NCI-H2227 treated with DMSO at 0.1 percent for 48 hours (cell line): ENCODE results near the gene ZNF10.
A peak's percentile ranks its signal among the peaks of the same experiment; 100 is the strongest.

Experiments
- DNase-seq: peaks from one replicate; lab custom pipeline; 2025; lab: John Stamatoyannopoulos, UW

ZNF10 gene

DNA sequence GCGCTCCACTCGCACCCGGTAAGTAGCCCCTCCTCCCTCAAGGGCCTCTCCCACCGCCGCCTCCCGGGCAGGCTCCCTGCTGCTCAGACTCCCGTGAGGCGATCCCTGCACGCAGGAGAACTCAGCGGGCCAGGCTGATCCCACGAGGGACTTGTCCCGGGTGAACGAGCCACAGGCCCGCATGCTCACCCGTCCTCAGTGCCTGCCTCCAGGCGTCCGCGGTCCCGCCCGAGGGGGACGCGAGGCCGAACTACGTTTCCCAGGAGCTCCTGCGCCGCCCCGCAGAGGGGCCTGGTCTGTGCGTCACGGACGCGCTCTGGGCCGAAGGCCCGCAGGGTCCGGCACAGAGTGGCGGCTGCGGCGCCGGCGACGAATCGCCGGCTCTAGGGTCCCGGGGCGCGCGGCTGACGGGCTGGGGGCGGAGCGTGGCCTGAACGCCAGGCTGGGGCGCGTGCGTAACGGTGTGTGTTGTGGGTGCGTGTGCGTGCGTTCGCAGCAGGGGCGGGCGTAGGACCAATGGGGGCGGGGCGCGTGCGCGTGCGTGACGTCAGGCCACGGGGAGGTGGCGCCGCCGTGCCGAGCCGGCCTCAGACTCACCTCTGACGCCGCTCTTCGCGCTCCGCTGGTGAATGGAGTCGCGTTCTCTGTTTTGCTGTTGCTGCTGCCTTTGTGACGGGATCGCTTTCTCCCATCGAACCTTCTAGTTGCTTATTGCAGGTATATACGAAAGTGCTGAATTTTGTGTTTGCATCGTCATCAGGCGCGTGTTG is at the start of gene ZNF10, which contains the start of gene ZNF891:
Gene ZNF10, plus strand, starts transcription at position 590 of the 770 bp plus-strand sequence. CDS start 13,866 bp downstream, outside the sequence.
Gene ZNF891, minus strand, starts transcription at position 237 of the 770 bp plus-strand sequence. CDS start 8,356 bp downstream, outside the sequence.
- DNase-seq = peak; percentile 98

DNA sequence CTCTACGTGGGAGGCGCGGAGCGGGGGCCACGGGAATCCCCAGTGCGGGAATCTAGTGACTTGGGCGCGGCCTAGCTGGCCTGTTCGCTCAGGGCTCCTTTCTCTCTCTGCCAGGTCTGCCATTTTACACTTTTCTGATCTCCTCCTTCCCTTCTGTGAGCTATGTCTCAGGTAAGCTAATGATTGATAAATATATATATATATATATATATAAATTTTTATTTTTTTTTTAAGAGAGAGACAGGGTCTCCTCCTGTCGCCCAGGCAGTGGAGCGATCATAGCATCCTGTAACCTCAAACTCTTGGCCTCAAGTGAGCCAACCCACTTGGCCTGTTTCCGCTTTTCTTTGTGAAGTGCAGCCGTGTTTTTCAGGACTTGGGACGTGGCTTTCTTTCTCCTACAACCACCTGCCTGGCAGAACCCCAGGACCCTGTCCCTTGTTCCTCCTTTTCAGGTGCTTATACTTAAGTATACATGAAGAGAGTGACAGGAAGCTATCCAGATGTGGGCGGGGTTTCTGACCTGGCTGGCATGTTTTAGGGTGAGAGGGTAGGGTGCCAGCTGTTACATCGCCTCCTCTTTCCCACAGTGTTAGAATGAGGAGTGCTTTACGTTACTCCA is 49.2 kb upstream of the ZNF10 start:
- no peak for DNase-seq

- no peak for DNase-seq
These were observed 47.1 kb upstream of the ZNF10 start for GRCh38 chr12:133083345-133083744.

DNA sequence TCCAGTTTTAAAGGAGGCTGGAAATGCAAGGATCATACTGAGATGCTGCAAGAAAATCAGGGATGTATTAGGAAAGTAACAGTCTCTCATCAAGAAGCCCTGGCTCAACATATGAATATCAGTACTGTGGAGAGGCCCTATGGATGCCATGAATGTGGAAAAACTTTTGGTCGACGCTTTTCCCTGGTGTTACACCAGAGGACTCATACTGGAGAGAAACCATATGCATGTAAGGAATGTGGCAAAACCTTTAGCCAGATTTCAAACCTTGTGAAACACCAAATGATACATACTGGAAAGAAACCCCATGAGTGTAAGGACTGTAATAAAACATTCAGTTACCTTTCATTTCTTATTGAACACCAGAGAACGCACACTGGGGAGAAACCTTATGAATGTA is 24.8 kb upstream of the ZNF10 start:
- DNase-seq = no peak

- DNase-seq = no peak
These were observed 24.2 kb upstream of the ZNF10 start for GRCh38 chr12:133106253-133106652.

DNA sequence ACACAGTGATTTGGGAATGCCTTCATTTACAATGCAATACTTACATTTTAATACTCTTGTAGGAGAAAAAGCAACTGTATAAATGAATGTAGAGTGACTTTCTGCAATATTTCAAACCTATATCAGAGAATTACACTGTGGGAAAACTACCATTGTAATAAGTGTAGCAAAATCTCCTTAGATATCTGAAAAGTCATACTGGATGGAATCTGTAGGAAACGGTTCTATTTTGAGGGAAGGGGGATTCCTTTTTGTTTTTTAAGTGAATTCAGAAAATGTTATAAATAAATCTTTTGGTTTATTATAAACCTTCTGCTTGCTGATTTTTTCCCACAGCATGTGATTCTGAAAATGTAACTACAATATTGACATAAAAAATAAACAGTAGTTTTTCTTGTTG is 23.3 kb upstream of the ZNF10 start:
- DNase-seq = no peak

- no peak for DNase-seq
These were observed 22.3 kb upstream of the ZNF10 start for GRCh38 chr12:133108150-133108549.

DNA sequence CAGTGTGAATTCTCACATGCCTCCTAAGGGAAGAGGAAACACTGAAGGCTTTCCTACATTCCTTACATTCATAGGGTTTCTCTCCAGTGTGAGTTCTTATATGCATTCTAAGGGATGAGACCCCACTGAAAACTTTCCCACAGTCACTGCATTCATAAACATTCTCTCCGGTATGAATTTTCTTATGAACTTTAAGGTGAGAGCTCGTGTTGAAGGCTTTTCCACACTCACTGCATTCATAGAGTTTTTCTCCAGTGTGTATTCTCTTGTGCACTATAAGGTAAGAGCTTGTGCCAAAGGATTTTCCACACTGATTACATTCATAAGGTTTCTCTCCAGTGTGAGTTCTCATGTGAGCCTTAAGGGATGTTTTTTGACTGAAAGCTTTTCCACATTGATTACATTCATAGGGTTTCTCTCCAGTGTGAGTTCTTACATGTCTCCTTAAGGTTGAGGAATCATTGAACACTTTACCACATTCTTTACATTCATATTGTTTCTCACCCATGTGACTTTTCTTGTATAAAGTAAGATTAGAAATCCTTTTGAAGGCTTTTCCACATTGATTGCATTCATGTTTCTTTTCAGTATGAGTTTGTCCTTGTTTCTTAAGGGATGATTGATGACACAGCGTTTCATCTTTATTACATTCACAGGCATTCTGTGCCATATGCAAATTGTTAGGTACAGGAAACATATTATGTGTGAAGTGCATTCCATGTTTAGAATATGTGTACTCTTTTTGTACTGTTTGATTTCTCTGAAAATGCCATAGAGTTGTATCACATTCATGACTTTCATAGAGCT is 9.8 kb upstream of the ZNF10 start:
- DNase-seq = no peak

GRCh38 chr12:133124674-133125073 is 5.8 kb upstream of the ZNF10 start:
- no peak for DNase-seq

DNA sequence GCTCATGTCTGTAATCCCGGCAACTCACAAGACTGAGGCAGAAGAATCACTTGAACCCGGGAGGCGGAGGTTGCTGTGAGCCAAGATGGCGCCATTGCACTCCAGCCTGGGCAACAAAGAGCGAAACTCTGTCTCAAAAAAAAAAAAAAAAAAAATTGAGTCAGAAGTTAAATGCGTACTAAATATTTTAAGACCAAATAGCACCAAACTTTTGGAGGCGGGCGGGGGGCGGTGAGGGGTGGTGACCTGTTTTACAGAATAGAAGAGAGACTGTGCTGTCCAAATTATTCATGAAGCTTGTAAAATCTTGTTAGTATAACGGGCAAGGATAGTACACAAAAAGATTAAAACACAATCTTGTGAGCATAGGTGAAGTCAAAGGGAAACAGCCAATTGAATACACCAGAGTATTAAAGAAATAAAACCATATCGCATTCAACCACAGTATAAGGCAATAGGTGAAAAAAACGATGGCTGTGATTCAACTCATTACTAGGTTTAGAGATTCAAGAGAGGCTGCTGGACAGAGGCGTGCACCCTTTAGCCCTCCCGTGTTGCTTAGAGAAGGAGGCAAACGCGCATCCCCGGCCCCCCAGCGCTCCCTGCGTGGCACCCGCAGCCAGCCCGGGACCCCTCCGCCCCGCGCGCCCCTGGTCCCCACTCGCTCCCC is 924 bp upstream of the ZNF10 start:
- peak; percentile 68 for DNase-seq

- no peak for DNase-seq
These were observed 341 bp downstream of the ZNF10 start for GRCh38 chr12:133130808-133131128.

DNA sequence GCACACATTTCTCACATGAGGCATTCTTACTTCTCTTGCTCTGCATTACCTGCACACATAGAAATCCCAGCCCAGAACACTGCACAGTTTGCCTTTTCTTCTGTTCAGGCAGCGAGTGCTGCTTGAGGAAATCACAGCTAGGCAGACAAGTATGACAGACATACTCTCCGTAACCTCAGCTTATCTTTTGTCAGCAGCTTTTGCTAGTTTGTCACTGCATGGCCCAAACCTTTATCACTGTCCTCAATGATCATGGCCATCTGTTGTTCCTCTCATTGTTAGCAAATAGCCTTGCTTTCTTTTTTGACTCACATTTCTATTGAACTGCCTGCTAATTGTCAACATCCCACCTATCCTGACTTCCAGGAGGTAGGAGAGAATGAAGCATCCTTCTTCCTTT is 5.3 kb downstream of the ZNF10 start:
- DNase-seq = no peak

DNA sequence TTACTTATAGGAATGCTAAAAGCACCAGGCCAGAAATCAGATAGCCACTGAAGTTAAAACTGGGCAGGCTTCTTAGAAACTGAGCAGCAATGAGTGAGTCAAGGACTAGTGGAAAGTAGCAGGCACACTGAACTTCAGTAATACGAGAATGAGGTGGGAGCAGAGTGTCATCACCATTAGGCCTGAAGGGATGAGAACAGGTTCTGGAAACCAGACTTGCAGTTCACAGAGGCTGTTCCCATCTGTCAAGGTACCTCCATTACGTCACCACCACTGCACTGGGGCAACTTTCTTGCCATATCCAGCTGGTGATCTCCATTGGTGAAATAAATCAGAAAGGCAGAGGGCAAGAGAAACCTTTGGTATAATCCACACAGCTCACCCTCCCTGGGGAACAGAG is 15.6 kb downstream of the ZNF10 start:
- no peak for DNase-seq

- no peak for DNase-seq
These were observed 25.8 kb downstream of the ZNF10 start for GRCh38 chr12:133156125-133156690.

DNA sequence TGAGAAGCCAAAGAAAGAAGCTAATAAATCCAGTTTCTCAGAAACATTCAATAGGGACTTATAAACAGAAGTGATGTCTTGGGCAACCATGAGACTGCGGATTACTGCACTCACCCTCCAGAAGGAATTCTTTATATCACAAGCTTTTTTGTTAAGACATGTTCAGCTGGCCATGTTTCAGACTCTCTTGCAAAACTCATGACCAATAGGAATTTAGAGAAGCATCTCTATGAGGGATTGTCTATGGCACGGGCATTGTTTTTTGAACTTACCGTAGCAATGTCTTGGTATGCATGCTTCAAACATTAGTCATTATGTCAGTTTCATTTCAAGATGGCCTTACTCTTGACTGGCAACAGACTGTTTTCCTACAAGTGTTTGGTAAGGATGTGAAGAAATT is 35.3 kb downstream of the ZNF10 start:
- no peak for DNase-seq

- DNase-seq = no peak
These were observed 42.1 kb downstream of the ZNF10 start for GRCh38 chr12:133172491-133172890.

GRCh38 chr12:133174901-133175300 is 44.5 kb downstream of the ZNF10 start:
- DNase-seq = no peak

- DNase-seq = no peak
These were observed 50.2 kb downstream of the ZNF10 start for GRCh38 chr12:133180669-133181068.

DNA sequence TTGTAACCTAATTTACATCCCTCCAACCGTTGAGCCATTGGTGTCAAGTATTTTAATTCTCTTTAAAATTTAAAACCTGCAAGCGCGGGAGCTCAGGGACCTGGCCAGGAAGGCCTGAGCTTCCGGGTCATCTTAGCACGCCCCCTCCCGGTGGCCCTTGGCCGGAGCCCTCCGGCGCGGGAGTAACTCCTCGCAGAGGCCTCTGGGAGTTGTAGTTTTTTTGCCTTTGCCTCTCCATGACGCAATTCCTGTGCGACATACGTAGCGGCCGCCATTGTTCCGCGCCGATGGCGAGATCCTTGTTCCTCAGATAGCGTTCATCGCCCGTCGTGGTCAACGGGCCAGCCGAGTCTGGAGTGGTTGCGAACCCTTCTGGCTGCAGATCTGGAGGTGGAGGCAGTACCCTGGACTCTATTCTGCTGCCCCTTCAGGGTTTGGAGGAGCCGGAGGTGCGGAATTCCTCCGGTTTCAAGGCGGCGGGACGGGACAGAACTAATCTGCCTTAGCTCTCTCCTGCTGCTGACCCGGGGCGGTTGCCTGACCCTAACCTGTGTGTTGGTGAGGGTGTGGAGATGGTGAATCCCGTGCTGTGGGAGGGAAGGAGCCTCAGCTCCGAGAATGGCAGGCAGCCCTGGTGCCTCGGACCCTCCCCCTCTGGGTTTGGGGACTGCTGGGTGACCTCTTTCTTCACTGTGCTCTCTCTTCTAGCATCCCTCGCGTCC is 51.0 kb downstream of the ZNF10 start, which contains the start of gene ZNF268:
Gene ZNF268, plus strand, starts transcription at position 258 of the 722 bp plus-strand sequence. CDS start 503 bp downstream, outside the sequence.
- peak; percentile 89 for DNase-seq

DNA sequence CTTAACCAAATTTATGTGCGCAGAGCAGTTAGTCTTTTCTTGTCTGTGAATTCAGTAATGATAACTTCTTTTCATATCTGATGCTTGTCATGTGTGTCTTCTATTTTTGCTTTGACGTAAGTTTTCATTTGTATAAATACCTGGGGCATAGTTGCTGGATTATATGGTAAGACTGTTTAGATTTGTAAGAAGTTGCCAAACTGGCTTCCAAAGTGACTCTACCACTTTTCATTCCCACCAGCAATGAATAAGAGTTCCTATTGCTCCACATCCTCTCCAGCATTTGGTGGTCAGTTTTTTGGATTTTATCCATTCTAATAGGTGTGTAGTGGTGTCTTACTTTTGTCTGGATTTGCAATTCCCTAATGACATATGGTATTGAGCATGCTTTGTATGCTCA is 59.7 kb downstream of the ZNF10 start:
- no peak for DNase-seq

- DNase-seq = no peak
These were observed 62.4 kb downstream of the ZNF10 start for GRCh38 chr12:133192847-133193246.
